ENCODE results near the gene ALG12.

The ALG12 gene

DNA sequence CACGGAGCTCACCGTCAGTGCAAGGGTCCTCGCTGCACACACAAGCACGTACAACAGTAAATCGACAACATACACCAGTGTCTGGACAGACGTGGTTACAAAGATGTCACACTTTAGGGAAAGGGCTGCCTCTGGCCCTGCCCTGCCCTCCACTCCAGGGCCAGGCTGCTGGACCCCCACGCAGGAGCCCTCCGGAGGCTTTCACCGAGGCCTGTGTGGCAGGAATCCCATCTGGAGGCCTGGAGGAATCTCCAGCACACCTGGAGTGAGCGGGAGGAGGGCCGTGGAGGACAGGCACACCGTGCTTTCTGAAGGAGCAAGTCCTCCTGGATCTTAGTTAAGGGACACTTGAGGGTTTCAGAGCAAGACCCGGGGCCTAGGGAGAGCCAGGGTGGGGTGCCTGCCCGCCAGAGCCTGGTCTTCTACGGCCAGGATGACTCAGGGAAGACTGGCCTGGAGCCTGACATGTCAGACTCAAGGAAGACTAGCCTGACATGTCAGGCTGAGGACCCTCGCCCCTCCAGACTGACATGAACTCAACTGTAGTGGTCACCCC lies 40.2 kb upstream of the ALG12 start:
- no peak overlapping the region for H3K27ac ChIP-seq
- no peak for DNase-seq (ENCODE audit: low read depth, low spot score)

DNA sequence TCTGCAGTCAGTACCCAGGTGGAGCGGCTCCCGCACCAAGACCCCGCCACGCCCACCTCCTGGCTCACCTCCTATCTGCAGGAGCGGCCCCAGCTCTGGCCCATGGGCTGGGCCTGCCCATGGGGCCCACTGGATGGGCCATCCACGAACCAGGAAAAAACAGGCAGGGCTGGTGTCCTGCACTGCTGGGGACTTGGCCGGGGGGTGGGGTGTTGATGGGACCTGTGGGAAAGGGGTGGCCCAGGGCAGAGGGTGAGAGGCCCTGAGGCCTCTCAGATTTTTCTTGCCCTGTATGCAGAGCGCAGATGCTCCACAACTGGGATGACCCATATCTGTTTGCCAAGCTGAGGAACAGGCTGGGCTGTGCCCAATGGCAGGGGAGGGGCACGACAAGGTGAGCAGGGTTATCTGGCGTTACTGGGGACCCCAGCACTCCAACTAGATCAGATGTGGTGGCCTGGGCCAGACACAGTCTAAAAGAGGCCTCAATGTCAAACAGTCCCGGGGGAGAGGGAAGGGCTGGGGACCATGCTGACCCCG lies 39.7 kb upstream of the ALG12 start:
- no peak overlapping the region for H3K27ac ChIP-seq
- DNase-seq (ENCODE audit: low read depth, low spot score) = no peak

DNA sequence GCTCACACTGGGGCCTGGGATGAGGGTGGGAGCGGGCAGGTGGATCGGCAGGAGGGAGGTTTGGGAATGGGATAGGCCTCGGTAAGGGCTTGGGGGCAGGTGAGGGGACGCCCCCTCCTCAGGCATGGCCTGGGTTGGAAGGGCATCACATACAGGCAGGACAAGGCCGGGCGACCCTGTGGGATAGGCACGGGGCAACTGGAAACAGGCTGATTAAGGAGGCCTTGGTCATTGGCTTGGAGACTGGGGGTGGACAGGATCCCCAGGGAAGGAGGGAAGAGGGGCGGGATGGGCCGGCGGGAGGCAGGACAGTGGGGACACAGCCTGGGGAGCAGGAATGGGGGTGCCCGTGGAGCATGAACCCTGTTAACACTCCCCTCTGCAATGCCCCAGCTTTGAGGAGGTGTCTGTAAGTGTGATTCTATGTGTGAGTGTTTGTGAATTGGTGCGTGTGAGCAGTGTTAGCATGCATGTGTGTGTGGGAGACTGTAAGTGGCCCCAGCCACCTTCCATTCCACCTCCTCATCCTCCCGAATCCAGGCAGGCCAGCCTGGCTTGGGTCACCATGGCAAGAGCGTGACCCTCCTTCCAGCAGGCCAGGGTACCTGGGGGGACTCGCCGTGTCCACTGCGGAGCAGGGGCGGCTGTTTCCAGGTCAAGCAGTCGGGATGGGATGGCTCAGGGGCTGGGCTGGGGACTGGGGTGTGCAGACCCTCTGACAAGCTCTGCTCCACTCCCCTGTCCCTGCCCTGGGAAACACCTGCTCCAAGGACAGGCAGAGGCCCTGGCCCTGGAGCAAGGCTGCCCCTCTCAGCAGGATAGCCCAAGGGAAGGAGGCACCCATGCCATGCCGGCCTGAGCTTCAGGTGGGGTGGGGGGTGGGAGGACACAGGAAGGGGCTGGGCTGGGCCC lies 38.9 kb upstream of the ALG12 start:
- no peak for DNase-seq (ENCODE audit: low read depth, low spot score)
- no peak overlapping the region for H3K27ac ChIP-seq

DNA sequence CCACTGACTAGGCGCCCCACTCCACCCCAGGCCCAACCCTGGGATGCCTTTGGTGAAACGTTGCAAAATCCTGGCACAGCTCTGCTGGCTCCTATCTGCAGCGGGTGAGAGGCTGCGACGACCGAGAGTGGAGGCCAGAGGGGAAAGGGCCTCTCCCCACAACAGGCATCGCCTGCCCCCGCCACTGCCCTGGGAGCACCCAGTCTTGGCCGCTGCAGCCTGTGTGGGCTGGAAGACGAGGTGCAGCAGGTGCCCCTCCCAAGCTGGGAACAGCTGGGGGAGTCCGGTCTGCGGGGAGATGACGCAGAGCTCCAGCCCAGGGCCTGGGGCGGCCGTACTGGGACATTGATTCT lies 38.2 kb upstream of the ALG12 start:
- DNase-seq (ENCODE audit: low read depth, low spot score) = no peak
- H3K27ac ChIP-seq = no peak overlapping the region

DNA sequence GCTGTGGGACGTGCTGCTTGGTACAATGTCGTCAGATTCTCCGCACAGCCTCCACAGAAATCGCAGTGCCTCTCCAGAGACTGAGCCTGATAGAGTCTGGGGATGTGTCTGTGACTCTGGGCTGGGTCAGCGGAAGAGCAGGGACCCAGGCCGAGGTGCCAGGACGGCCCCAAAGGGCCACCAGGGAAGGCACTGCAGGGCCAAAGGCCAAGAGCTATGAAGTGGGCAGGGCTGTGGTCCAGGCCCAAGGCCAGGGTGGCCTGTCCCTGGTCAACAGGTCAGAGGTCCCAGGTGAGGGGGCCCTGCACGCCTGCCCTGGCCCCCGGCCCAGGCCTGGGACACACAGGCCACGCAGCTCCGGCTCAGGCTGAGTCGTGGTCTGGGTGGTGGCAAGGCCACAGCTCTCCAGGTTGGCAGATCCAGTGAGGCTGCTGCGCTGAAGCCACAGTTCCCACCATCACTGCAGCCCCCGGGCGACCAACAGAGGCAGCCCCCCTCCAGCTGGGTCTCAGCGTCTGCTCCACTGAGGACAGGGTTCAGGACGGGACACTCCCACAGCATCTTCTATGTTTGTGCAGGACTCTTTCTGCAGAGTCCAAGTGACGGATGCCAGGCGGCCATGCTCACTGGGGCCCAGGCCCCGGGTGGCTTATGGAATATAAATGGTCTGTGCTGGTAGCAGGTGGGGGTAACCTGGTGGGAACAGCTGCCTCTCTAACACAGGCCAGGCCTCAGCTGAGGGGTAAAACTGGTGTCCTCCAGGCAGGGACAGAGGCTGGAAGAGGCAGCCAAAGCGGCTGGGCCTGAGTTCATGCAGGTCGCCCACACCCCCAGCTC lies 37.6 kb upstream of the ALG12 start:
- DNase-seq (ENCODE audit: low read depth, low spot score) = no peak
- no peak overlapping the region for H3K27ac ChIP-seq

DNA sequence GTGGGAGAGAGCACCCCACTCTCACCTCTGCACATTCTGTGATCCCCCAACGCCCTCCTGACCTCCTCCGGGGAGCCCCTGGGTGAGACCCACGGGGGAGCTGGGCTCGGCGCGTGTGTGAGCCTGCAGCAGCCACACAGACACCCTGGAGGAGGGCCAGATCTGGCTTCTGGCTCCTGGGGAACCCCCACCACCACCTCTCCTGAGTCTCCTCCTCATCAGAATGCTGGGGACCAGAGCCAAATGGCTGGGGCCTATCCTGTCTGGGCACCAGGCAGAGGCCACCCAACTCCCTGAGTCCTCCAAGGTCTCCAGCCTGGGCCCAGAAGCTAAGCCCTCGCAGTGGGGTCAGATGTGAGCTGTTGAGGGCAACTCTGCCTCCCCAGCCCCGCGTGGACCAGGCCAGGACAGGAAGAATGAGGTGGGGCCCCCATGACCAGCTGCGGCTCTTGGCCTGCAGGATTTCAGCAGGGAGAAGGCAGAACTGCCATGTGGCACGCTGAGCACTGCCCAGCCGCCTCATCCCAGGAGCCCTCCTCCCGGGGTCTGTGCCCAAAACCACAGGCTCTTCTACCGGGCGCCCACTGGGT lies 36.8 kb upstream of the ALG12 start:
- DNase-seq (ENCODE audit: low read depth, low spot score) = no peak

DNA sequence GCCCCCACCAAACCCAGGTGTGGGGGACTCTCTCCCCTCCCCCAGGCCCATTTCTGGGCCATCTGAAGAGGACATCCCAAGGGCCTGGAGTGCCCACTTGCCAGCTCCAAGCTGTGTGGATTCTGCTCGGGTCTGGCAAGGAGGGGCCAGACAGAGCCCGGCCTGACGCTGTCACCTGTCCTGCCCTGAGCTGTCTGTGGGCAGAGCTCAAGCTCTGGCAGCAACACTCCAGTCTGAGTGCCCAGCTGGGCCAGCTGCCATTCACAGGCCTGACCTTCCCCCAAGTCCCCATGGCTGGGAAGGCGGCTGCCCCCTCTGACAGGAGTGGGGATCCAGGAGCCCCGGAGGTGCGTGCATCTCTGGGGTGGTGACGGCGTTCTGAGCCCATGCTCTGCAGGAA lies 36.1 kb upstream of the ALG12 start:
- no peak for DNase-seq (ENCODE audit: low read depth, low spot score)
- no peak overlapping the region for H3K27ac ChIP-seq

More for the DNA sequence above, 36.8 kb upstream of the ALG12 start:
- H3K27ac ChIP-seq = no peak overlapping the region

DNA sequence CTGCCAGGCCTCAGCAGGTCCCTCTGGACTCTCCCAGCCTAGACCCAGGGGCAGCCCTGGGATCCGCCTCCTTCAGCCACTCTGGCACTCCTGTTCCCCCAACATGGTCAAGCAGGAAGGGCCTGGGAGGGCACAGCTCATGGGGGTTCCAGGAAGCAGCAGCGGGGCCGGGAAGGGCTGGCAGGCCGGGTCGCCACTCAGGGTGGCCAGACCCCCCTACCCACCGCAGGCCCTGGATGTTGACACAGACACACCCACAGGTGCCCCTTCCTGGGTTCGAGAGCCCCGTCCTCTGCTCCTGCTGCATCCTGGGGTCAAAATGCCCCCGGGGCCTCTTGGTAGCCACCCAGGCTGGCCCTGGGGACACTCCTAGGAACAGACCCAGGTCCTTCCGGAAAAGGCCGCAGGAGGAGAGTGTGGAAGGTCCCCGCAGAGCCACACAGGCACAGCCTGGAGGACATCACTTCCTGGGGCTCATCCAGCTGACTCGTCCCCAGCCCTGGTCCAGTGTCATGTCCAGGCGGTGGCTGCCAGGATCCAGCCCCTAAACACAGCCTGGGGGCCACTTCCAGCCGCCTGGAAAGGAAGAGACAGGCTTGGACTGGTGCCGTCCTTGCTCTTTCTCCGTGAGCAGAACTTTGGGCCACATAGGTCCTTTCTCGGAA lies 35.6 kb upstream of the ALG12 start:
- no peak overlapping the region for H3K27ac ChIP-seq
- DNase-seq (ENCODE audit: low read depth, low spot score) = no peak

DNA sequence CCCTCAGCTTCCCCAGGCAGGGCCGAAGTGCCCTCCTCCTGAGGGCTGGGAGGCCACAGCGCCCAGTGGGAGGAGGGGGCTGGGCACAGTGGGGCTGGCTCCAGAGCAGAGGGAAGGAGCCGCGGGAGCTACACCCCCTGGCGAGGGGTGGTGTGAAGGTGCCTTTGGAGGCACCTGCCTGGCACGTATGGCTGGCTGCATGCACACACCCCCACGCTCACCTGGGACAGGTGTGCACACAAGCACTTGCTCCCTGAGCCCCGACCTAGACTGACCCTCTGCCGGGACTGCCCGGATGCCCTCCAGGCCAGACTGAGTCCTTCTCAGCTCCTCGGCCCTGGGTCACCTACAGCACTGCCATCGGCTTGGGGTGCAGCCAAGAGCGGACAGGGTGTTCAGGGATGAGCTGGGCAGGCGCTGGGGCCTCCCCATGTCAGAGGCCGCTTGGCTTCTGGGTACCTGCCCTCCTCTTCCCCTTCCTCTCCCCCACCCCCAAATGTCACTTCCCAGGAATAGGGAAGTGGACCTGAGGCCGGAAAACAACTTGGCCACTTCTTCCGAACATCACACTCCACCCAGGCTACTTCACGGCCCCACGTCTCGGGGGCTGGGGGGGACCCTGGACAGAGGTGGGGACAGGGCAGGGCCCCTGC lies 34.9 kb upstream of the ALG12 start:
- DNase-seq (ENCODE audit: low read depth, low spot score) = no peak
- no peak overlapping the region for H3K27ac ChIP-seq

DNA sequence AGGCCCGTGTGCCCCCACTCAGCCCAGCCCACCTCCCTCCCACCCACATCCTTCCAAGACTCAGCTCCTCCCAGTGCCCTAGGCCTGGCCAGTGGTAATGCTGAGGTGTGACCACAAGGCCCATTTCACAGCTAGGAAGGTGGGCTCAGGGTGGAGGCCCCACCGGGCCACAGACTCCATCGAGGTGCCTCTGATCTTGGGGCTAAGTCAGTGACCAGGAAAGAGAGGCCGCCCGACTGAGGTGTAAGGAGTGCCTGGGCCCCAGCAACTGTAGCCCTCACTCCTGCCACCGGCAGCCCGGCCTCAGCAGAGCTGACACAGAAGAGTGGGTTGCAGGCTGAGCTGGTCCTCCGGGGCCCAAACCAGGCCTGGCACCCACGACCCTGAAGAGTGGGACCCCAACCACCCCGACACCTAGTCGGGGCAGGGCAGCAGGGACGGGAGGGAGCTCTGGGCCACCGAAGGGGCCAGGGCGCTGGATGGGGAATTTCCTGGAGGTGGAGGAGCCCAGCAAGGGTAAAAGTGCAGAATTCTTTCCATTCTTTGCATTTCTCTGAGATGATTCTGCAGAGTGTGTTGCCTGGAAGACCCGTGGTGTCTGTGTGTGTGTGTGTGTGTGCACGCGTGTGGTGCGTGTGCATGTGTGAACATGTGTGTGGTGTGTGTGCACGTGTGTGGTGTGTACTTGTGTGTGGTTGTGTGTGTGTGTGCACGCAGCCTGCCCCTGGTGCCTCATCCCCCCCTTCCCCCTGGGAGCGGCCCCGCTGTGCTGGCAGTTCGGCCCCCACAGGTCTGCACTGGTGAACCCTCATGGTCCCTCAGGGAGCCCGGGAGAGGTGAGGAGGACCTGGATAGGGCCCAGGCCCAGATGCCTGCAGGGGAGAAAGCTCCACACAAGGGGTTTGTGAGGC lies 34.0 kb upstream of the ALG12 start:
- peak overlapping the region; percentile 81 for H3K27ac ChIP-seq
- no peak for DNase-seq (ENCODE audit: low read depth, low spot score)

DNA sequence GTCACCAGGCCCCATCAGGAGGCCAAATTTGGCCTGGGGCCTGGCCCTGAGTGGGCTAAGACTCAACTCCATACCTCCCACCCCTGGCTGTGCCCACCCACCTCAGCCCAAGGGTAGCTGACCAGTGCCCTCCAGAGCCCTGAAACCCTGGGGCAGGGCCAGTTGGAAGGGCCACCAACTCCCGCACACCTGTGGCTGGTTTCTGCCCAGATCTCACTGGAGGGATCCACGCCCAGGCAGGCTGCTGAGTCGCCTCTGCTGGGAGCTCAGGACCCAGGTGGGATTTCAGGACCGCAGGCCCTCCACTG lies 33.4 kb upstream of the ALG12 start:
- DNase-seq (ENCODE audit: low read depth, low spot score) = no peak
- peak overlapping the region; percentile 81 for H3K27ac ChIP-seq

DNA sequence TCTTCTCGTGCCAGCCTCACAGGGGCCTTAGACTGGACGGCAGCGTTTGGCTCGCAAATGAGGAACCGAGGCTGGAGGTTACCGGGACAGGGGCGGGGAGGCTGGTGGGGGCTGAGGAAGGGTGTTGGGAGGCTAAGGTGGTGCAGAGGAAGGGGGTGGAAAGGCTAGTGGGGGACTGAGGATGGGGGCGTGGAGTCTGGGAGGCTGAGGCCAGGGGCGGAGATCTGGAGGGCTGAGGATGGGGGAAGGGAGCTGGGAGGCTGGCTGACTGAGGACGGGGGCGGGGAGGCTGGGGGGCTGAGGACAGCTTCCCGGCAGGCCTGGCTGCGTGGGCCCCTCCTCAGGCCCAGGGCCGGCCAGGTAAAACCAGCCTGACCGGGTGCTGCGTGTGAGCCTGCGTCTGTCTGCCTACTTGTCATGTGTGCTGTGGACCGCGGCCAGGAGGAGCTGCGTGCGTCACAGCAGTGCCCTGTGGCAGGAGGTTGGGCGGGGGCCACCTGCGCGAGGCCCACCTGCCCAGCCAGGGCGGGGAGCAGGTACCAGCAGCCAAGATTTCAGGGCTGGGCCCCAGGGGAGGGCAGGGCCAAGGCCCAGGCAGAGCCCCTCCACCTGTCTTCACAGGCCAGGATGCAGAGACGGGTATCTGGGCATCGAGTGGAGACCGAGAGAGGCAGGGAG lies 32.9 kb upstream of the ALG12 start:
- peak overlapping the region; percentile 81 for H3K27ac ChIP-seq
- peak; percentile 87 for DNase-seq (ENCODE audit: low read depth, low spot score)

DNA sequence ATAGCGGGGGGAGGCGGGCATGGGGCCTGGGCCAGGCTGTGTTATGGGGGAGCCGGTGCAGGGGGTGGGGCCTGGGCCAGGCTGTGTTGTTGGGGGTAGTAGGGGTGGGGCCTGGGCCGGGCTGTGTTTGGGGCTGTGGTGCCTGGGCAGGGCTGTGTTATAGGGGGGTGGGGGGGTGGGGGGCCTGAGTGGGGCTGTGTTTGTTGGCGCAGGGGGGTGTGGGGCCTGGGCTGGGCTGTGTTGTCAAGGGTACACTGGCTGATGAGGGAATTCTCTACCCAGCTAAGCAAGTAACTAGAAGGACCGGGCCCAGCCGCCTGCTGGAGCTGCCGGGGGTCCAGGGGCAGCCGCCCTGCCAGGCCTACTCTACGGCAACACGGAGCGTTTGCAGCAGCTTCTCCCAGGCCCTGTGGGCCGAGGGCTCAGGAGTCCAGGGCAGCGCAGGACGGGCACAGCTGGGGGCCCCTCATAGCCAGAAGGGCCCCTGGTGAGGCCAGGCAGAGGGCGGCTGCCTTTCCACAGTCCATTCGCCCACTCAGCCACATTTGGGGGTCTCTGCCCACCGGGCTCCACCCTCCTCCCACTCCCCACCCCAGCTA lies 32.3 kb upstream of the ALG12 start:
- no peak for DNase-seq (ENCODE audit: low read depth, low spot score)
- H3K27ac ChIP-seq = peak overlapping the region; percentile 81

DNA sequence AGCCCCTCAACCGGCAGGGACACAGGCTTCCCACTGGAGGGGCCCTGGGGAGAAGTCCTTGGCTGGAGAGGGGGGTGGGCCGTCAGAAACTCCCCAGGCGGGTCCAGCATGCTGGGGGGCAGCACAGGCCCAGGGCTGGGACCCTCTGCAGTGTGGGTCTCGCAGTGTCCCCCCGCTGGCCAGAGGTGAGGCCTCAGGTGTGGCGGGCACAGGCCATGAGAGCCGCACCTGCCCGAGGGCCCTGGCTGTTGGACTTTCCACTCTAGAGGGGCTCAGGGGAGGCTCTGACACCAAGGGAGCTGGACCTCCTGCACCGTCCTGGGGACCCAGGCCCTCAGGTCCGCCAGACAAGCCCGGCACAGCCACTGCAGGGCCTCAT lies 31.7 kb upstream of the ALG12 start:
- no peak for DNase-seq (ENCODE audit: low read depth, low spot score)
- peak overlapping the region; percentile 81 for H3K27ac ChIP-seq

DNA sequence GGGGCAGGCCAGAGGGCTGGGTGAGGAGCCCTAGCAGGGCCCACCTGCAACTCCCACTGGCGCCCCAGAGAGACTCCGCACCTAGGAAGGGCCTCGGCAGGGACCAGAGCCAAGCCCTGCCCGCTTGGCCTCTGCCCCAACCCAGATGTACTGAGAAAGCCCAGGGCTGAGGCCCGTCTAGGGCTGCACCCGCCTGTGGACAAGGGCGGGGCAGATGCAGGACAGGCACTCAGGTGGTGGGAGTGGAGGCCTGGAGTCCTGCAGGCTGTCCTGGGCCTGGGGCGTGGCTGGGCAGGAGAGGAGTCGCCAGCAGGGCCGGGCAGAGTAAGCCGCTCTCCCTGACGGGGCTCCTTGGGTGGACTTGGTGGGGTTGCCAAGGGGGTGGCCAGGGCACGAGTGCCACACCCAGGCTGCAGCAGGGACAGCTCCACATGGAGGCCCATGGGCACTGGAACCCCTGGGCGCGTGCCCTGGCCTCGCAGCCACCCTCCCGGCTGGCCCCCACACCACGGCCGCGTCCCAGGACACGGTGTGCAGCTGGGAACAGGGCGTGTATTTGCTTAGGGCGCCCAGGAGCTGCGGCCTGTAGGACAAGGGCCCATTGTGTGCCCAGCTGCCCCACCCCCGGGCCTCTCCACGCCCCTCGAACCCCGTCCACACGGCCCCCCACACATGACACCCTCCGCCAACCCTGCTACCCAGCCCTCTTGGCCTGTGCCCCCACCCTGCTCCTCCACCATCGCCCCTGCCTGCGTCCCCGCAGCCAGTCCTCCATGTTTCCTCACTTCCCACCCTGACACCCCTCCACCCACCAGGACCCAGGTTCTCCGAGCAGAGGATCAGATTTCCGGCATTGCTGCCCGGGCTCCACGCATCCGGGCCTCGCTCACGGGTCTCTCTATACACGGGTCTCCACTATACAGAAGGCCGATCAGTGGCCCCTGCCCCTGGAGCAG lies 31.0 kb upstream of the ALG12 start:
- peak overlapping the region; percentile 81 for H3K27ac ChIP-seq
- peak; percentile 37 for DNase-seq (ENCODE audit: low read depth, low spot score)

DNA sequence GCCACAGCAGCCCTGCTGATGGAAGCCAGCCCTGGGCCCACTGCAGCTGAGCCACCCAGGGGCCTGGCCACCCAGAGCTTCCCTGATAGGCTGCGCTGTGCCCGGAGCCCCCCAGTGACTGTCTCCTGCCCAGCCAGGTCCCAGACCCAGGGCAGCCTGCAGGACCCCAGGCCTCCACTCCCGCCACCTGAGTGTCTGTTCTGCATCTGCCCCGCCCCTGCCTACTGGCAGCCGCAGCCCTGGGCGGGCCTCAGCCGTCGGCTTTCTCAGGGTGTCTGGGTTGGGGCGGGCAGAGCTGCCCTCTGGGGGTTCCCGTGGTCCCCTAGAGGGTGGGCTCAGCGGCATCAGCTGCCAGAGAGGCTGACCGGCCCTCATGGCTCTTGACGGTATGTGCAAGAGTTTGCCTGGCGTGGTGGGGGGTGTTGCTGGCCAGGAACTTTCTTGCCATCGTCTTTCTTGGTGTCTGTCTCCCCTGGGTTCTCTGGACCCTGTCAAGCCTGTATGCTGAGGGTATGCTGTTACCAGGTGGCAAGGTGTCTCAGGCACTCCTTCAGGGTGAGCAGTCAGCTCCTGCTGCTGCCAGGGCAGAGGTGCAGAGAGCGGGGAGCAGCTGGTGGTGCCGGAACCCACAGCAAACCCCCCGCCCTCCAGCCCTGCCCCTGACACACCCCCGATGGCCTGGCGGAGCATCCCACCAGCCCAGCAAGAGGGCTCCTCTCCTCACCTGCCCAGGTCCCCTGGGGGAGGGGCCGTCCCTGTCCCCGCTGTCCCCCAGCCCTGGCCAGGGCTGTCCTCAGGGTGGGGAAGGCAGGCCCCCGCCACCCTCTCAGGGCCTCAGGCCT lies 30.1 kb upstream of the ALG12 start:
- no peak for DNase-seq (ENCODE audit: low read depth, low spot score)

More for the DNA sequence above, 30.1 kb upstream of the ALG12 start:
- peak overlapping the region; percentile 81 for H3K27ac ChIP-seq

All from epithelial cell of prostate (primary cell).